DOHH2 (cell line): ENCODE results near the gene FILIP1.

ENCODE experiments used
- H3F3A ChIP-seq: fragments of 200-600 bp; sonication (generic), shearing (Covaris generic); 2 replicates; pipeline ENCODE4 v1.6.0; 2016; ENCODE audit warnings: antibody characterized with exemption, mild to moderate bottlenecking; ENCODE audit not compliant: control insufficient read depth, insufficient read depth
- H3K27ac ChIP-seq: fragments of 200-600 bp; sonication (generic); 2 replicates; pipeline ENCODE4 v1.5.1; 2014; ENCODE audit warnings: low read depth, mild to moderate bottlenecking, low read length, moderate library complexity
- H3K27me3 ChIP-seq: fragments of 200-600 bp; sonication (generic); 2 replicates; pipeline ENCODE4 v1.6.1; 2014; ENCODE audit warnings: mild to moderate bottlenecking, low read length, mixed read lengths; ENCODE audit not compliant: control insufficient read depth
- H3K36me3 ChIP-seq: fragments of 200-600 bp; sonication (generic); 2 replicates; pipeline ENCODE4 v1.6.1; 2014; ENCODE audit warnings: mild to moderate bottlenecking, low read length, moderate library complexity, mixed read lengths; ENCODE audit not compliant: control insufficient read depth
- H3K4me1 ChIP-seq: fragments of 200-600 bp; sonication (generic); 2 replicates; pipeline ENCODE4 v1.6.1; 2014; ENCODE audit warnings: mild to moderate bottlenecking, low read length, mixed read lengths; ENCODE audit not compliant: control insufficient read depth
- H3K4me2 ChIP-seq: fragments of 200-600 bp; sonication (generic); 2 replicates; pipeline ENCODE4 v1.6.0; 2014; ENCODE audit warnings: mild to moderate bottlenecking, low read length, moderate library complexity
- H3K4me3 ChIP-seq: fragments of 200-600 bp; sonication (generic); 2 replicates; pipeline ENCODE4 v1.5.1; 2014; ENCODE audit warnings: mild to moderate bottlenecking, low read length, mixed read lengths
- H3K79me2 ChIP-seq: fragments of 200-600 bp; sonication (generic); 2 replicates; pipeline ENCODE4 v1.6.1; 2014; ENCODE audit warnings: mild to moderate bottlenecking, low read length, mixed read lengths; ENCODE audit not compliant: control insufficient read depth
- H3K9me2 ChIP-seq: fragments of 200-600 bp; sonication (generic); replicated peaks from 2 replicates; pipeline ENCODE4 v1.6.1; 2014; ENCODE audit warnings: mild to moderate bottlenecking, low read length, mixed read lengths; ENCODE audit not compliant: control insufficient read depth
- H3K9me3 ChIP-seq: fragments of 200-600 bp; sonication (generic); 2 replicates; pipeline ENCODE4 v1.6.1; 2014; ENCODE audit warnings: antibody characterized with exemption, low read length, mixed read lengths; ENCODE audit not compliant: control insufficient read depth, insufficient read depth
- H4K20me1 ChIP-seq: fragments of 200-600 bp; sonication (generic); 2 replicates; pipeline ENCODE4 v1.6.0; 2014; ENCODE audit warnings: low read depth, mild to moderate bottlenecking, antibody characterized with exemption, low read length, moderate library complexity; ENCODE audit not compliant: control insufficient read depth, insufficient read depth
- EZH2phosphoT487 ChIP-seq: fragments of 200-600 bp; sonication (generic); IDR thresholded peaks from 2 replicates; pipeline ENCODE4 v1.6.1; 2017; ENCODE audit warnings: borderline replicate concordance, mild to moderate bottlenecking, antibody characterized with exemption, low read length, moderate library complexity, mixed read lengths
- TF ChIP-seq, protein P1 (sequence below): fragments of 200-600 bp; sonication (generic); IDR thresholded peaks from one replicate; pipeline ENCODE4 v1.5.1; 2014; ENCODE audit warnings: antibody characterized with exemption, mild to moderate bottlenecking, low read depth, low read length; ENCODE audit not compliant: poor library complexity, severe bottlenecking

The FILIP1 gene

DNA sequence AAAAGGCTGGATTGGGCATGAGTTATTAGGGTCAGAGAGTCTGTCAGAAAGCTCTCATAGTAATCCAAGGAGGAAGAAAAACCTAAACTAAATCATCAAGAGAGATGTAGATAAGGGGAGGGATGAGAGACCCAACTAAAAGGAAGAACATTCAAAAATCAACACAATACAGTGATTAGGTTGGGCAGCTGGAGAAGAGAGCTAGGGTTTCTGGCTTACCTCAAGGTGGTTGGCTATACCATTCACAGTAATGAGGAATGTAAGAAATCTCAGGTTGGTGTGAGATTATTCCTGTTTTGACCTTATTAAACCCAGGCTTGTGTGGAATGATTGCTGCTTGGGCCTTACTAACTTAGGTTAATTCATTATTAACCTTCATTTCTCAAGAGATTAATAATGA is 243.8 kb downstream of the FILIP1 start:
- Histone ChIP-seq H3K27ac (no peak overlapping the region), H3K4me2 (no peak overlapping the region), H4K20me1 (no peaks in the 10 kb centered on the region), H3K9me3 (no peaks in the 10 kb centered on the region), H3K36me3 (peaks cover 7% of the 10 kb centered on the region; the same call in 1 of the 2 replicates), H3K79me2 (no peaks in the 10 kb centered on the region), H3K27me3 (no peaks in the 10 kb centered on the region), H3K4me1 (no peaks in the 10 kb centered on the region), H3K9me2 (no peaks in the 10 kb centered on the region), H3K4me3 (no peak overlapping the region), H3F3A (0 out of 2 replicates have a peak, but pooled peaks cover 2% of the 10 kb centered on the region)
- no peak for TF ChIP-seq EZH2phosphoT487
- TF ChIP-seq, protein P1, sequence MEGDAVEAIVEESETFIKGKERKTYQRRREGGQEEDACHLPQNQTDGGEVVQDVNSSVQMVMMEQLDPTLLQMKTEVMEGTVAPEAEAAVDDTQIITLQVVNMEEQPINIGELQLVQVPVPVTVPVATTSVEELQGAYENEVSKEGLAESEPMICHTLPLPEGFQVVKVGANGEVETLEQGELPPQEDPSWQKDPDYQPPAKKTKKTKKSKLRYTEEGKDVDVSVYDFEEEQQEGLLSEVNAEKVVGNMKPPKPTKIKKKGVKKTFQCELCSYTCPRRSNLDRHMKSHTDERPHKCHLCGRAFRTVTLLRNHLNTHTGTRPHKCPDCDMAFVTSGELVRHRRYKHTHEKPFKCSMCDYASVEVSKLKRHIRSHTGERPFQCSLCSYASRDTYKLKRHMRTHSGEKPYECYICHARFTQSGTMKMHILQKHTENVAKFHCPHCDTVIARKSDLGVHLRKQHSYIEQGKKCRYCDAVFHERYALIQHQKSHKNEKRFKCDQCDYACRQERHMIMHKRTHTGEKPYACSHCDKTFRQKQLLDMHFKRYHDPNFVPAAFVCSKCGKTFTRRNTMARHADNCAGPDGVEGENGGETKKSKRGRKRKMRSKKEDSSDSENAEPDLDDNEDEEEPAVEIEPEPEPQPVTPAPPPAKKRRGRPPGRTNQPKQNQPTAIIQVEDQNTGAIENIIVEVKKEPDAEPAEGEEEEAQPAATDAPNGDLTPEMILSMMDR: no peak

DNA sequence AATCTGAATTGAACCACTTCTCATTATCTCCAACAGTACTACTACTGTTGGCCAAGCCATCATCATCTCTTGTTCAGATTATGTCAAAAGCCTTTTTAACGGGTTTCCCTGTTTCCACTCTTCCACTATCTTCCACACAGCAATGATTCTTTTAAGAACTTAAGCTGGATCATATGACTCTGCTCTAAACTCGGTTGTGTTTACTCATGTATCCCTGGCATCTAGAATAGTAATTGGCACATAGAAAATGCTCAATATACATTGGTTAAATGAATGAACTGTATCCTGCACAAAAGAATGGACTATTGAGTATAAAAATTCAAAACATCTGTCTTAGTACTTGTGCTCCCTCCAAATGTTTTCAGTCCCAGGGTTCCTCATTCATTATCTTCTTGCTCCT is 247.2 kb downstream of the FILIP1 start:
- Histone ChIP-seq H4K20me1 (0 out of 2 replicates have a peak, but pooled peaks cover under 1% of the 10 kb centered on the region), H3K4me3 (no peak overlapping the region), H3K9me3 (no peaks in the 10 kb centered on the region), H3K9me2 (no peaks in the 10 kb centered on the region), H3K4me2 (no peak overlapping the region), H3K27me3 (no peaks in the 10 kb centered on the region), H3F3A (0 out of 2 replicates have a peak, but pooled peaks cover 2% of the 10 kb centered on the region), H3K36me3 (peaks cover 7% of the 10 kb centered on the region), H3K27ac (no peak overlapping the region), H3K79me2 (peaks cover 27% of the 10 kb centered on the region), H3K4me1 (peaks cover 11% of the 10 kb centered on the region)
- TF ChIP-seq, protein P1: no peak
- TF ChIP-seq EZH2phosphoT487: no peak

DNA sequence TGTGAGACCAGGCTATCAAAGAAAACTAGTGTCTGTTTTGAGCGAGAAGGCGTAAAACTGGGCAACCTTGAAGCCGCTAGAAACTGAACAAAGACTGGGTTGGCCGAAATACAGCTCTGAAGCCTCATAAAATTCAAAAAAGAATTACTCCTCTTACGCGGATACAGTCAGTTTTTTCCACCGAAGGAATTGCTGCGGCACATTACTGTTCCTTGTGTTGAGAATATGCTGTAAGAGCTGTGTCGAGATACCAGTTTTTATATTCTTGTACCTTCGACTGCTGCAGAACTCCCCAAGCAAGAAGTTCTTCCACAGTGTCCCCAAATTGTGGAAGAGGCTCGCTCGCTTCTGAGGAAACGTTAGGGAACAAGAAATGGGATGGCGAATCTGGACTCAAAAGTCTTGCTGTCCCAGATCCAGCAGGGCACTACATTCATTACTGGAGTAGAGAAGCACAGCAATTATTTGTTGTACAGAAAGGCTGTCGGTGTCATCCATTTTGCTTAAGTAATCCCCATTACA is 249.5 kb downstream of the FILIP1 start:
- peaks cover 29% of the 10 kb centered on the region for H3K36me3 ChIP-seq
- H3K27ac ChIP-seq: peak overlapping the region; percentile 66
- H3K9me2 ChIP-seq: no peaks in the 10 kb centered on the region
- 0 out of 2 replicates have a peak, but pooled peaks cover 3% of the 10 kb centered on the region for H4K20me1 ChIP-seq
- TF ChIP-seq, protein P1: no peak
- no peak for TF ChIP-seq EZH2phosphoT487
- 0 out of 2 replicates have a peak, but pooled peaks cover 2% of the 10 kb centered on the region for H3F3A ChIP-seq
- peaks cover 13% of the 10 kb centered on the region for H3K4me1 ChIP-seq
- H3K27me3 ChIP-seq: no peaks in the 10 kb centered on the region
- no peaks in the 10 kb centered on the region for H3K9me3 ChIP-seq
- peak overlapping the region; percentile 87 for H3K4me2 ChIP-seq
- H3K4me3 ChIP-seq: peak overlapping the region; percentile 99
- peaks cover 45% of the 10 kb centered on the region for H3K79me2 ChIP-seq
